ENCODE results near the gene PABPC3.

- no peak for TF ChIP-seq CTCF (conservative IDR thresholded peaks at IDR 0.05 in 1 of 2, IDR thresholded peaks at IDR 0.05 in 1 of 2; ENCODE audit: extremely low read depth in 1 of 2, insufficient read depth in 1 of 2, low read depth in 1 of 2, low read length in 2 of 2)
- TF ChIP-seq EZH2 (IDR thresholded peaks at IDR 0.05; ENCODE audit: borderline replicate concordance, low read length) = no peak
Observed at GRCh38 chr13:25131881-25132420, 36.0 kb downstream of the PABPC3 start.
